ENCODE measurements around the gene EDNRB.
"Not testable (repeated sequence)": the region's sequence is repeated elsewhere in the genome, so short reads cannot be mapped to it uniquely, and the experiment has no call there.

The EDNRB gene

DNA sequence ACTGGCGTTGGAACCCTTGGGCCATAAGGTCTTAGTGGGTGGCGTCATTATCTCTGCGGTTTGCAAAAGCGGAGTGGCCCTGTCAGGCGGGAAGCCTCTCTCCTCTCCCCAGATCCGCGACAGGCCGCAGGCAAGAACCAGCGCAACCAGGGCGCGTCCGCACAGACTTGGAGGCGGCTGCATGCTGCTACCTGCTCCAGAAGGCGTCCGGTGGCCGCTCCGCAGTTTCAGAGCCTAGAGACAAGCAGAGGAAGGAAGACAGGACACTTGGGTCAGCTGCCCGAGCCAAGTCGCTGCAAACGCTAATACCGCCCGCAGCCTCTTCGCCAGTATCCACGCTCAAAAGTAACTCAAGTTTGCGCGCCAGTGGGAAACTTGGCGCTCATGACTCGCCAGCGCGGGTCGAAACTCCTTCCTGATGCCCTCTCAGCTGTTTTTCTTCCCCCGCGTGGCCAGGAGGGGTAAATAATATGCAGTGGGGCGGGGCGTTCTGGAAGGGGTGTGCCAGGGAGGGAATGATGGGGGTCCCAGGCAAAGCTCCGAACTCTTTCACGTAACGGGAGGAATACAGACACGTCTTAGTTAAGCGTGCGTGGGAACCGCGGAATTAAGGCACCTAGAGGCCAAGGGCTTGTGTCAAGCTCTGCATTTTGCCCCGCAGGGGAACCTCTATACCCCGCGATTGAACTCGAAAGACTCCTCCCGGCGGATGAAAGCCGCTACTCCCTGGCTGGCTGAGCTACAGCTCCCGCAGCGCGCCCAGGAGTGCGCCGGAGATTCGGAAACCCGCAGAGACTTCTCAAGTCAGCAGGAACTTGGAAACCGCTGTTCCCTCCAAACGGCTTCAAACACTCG lies at the start of gene EDNRB:
EDNRB (minus strand) TSS at position 441 of the 855 bp plus-strand sequence; CDS start at position 183, 258 bp downstream.
- no peak within 1 kb of the TSS; the same call in 1 of the 2 replicates for H3K4me3 ChIP-seq (ENCODE audit: control insufficient read depth, low read depth, low read length)
- no peak for DNase-seq (ENCODE audit: low read depth)
- TF ChIP-seq, protein P1, sequence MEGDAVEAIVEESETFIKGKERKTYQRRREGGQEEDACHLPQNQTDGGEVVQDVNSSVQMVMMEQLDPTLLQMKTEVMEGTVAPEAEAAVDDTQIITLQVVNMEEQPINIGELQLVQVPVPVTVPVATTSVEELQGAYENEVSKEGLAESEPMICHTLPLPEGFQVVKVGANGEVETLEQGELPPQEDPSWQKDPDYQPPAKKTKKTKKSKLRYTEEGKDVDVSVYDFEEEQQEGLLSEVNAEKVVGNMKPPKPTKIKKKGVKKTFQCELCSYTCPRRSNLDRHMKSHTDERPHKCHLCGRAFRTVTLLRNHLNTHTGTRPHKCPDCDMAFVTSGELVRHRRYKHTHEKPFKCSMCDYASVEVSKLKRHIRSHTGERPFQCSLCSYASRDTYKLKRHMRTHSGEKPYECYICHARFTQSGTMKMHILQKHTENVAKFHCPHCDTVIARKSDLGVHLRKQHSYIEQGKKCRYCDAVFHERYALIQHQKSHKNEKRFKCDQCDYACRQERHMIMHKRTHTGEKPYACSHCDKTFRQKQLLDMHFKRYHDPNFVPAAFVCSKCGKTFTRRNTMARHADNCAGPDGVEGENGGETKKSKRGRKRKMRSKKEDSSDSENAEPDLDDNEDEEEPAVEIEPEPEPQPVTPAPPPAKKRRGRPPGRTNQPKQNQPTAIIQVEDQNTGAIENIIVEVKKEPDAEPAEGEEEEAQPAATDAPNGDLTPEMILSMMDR (IDR thresholded peaks at IDR 0.05; ENCODE audit: control insufficient read depth, insufficient read depth, low read depth, low read length, missing control alignments), result no peak

GRCh38 chr13:77966671-77967070 lies 48.0 kb upstream of the EDNRB start:
- TF ChIP-seq, protein P1 (IDR thresholded peaks at IDR 0.05; ENCODE audit: control insufficient read depth, insufficient read depth, low read depth, low read length, missing control alignments), result no peak
- H3K4me3 ChIP-seq (ENCODE audit: control insufficient read depth, low read depth, low read length), result no peak overlapping the region
- no peak for DNase-seq (ENCODE audit: low read depth)

GRCh38 chr13:77952737-77953136 lies 34.1 kb upstream of the EDNRB start:
- no peak for DNase-seq (ENCODE audit: low read depth)
- TF ChIP-seq, protein P1 (IDR thresholded peaks at IDR 0.05; ENCODE audit: control insufficient read depth, insufficient read depth, low read depth, low read length, missing control alignments), result no peak
- H3K4me3 ChIP-seq (ENCODE audit: control insufficient read depth, low read depth, low read length), result no peak overlapping the region

DNA sequence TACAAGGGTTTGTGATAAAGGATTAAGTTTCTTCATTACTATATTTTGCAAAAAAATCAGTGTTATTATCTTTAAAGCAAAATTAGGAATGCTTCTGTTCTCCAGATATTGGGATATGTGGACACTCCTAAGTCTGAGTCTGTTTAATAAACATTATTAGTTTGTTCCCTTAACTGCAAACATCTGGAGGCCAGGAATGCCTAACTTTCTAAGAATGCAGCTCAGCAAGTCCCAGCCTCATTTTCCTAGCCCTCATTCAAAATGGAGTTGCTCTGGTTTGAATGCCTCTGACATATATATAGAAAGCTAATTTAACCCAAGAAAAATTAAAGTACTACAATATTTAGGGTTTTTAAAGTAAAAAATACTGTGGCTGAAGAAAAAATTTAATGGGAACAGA lies 33.6 kb upstream of the EDNRB start:
- TF ChIP-seq, protein P1 (IDR thresholded peaks at IDR 0.05; ENCODE audit: control insufficient read depth, insufficient read depth, low read depth, low read length, missing control alignments), result no peak
- no peak for DNase-seq (ENCODE audit: low read depth)
- no peak overlapping the region for H3K4me3 ChIP-seq (ENCODE audit: control insufficient read depth, low read depth, low read length)

GRCh38 chr13:77946522-77946921 lies 27.9 kb upstream of the EDNRB start:
- TF ChIP-seq, protein P1 (IDR thresholded peaks at IDR 0.05; ENCODE audit: control insufficient read depth, insufficient read depth, low read depth, low read length, missing control alignments), result no peak
- no peak for DNase-seq (ENCODE audit: low read depth)
- no peak overlapping the region for H3K4me3 ChIP-seq (ENCODE audit: control insufficient read depth, low read depth, low read length)

GRCh38 chr13:77935063-77935462 lies 16.4 kb upstream of the EDNRB start:
- H3K4me3 ChIP-seq (ENCODE audit: control insufficient read depth, low read depth, low read length); DNase-seq (ENCODE audit: low read depth): not testable (repeated sequence)

- no peak overlapping the region for H3K4me3 ChIP-seq (ENCODE audit: control insufficient read depth, low read depth, low read length)
- TF ChIP-seq, protein P1 (IDR thresholded peaks at IDR 0.05; ENCODE audit: control insufficient read depth, insufficient read depth, low read depth, low read length, missing control alignments), result no peak
- DNase-seq (ENCODE audit: low read depth), result no peak
These were observed 11.8 kb upstream of the EDNRB start for GRCh38 chr13:77930430-77930829.

Measured in AG09309 (cell line).